Mammary epithelial cell (primary cell): ENCODE data around the gene RHOC.

ENCODE experiments used
- CTCF ChIP-seq, 2 donors: IDR thresholded peaks in 1 of 2; conservative IDR thresholded peaks in 1 of 2; 2 replicates each; pipeline ENCODE4 v1.5.1; 2011 to 2012; ENCODE audit warnings: inconsistent platforms in 2 of 2, low read length in 2 of 2, mild to moderate bottlenecking in 2 of 2, control low read depth in 1 of 2, low read depth in 1 of 2; ENCODE audit not compliant: insufficient read depth in 1 of 2; ENCODE audit errors: extremely low read depth in 1 of 2
- EZH2 ChIP-seq: IDR thresholded peaks from 2 replicates; pipeline ENCODE4 v1.6.1; 2012; ENCODE audit warnings: low read length, inconsistent platforms, borderline replicate concordance

- TF ChIP-seq CTCF (conservative IDR thresholded peaks at IDR 0.05 in 1 of 2, IDR thresholded peaks at IDR 0.05 in 1 of 2; ENCODE audit: extremely low read depth in 1 of 2, insufficient read depth in 1 of 2, low read depth in 1 of 2, low read length in 2 of 2) (no peak), EZH2 (no peak)
Observed at GRCh38 chr1:112702420-112703261, 4.3 kb downstream of the RHOC start.
